ENCODE data around the gene MRPL20.

DNA sequence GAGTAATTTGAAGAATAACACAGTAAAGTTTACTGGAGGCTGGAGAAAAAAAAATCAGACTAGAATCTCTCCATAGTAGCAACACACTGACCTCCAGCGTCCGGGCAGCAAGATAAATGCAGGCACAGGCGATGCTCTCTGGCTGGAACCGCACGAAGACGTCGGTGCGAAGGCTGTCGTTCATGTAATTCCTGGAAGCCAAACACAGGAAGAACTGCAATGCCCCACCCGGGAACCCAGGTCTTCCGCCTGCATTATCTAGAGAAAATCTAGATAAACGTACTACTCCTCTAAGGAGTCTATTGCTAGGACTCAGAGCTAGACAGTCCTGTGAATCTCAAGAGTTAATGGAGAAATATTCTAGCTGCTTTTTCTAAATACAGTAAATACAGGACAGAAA lies 16.4 kb downstream of the MRPL20 start:
- TF ChIP-seq, protein P1, sequence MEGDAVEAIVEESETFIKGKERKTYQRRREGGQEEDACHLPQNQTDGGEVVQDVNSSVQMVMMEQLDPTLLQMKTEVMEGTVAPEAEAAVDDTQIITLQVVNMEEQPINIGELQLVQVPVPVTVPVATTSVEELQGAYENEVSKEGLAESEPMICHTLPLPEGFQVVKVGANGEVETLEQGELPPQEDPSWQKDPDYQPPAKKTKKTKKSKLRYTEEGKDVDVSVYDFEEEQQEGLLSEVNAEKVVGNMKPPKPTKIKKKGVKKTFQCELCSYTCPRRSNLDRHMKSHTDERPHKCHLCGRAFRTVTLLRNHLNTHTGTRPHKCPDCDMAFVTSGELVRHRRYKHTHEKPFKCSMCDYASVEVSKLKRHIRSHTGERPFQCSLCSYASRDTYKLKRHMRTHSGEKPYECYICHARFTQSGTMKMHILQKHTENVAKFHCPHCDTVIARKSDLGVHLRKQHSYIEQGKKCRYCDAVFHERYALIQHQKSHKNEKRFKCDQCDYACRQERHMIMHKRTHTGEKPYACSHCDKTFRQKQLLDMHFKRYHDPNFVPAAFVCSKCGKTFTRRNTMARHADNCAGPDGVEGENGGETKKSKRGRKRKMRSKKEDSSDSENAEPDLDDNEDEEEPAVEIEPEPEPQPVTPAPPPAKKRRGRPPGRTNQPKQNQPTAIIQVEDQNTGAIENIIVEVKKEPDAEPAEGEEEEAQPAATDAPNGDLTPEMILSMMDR (IDR thresholded peaks at IDR 0.05; ENCODE audit: low read depth, low read length) = no peak
- TF ChIP-seq POLR2A (IDR thresholded peaks at IDR 0.05; ENCODE audit: extremely low read depth, insufficient read length) = no peak
